NT2/D1 (cell line): ENCODE data around the gene FAM20C.
A peak's percentile ranks its signal among the peaks of the same experiment; 100 is the strongest.

Experiments used
- DNase-seq: peaks from one replicate; pipeline ENCODE4 v3.0.0-alpha.2; 2011; ENCODE audit warnings: low read depth, low spot score
- H3K27me3 ChIP-seq: 2 replicates; pipeline ENCODE4 v1.6.0; 2011; ENCODE audit warnings: mild to moderate bottlenecking; ENCODE audit not compliant: insufficient read length, insufficient read depth
- H3K36me3 ChIP-seq: 2 replicates; pipeline ENCODE4 v1.6.1; 2011; ENCODE audit warnings: mild to moderate bottlenecking, low read length, mixed read lengths; ENCODE audit not compliant: insufficient read depth, insufficient read length
- H3K4me1 ChIP-seq: 2 replicates; pipeline ENCODE4 v1.5.1; 2011; ENCODE audit not compliant: insufficient read depth, insufficient read length
- H3K4me3 ChIP-seq: 2 replicates; pipeline ENCODE4 v1.5.1; 2011; ENCODE audit warnings: low read depth; ENCODE audit not compliant: insufficient read length
- H3K9ac ChIP-seq: 2 replicates; pipeline ENCODE4 v1.6.0; 2011; ENCODE audit warnings: low read depth; ENCODE audit not compliant: insufficient read length
- H3K9me3 ChIP-seq: 2 replicates; pipeline ENCODE4 v1.5.1; 2011; ENCODE audit warnings: mild to moderate bottlenecking, low read length; ENCODE audit not compliant: insufficient read depth
- SUZ12 ChIP-seq: IDR thresholded peaks from 2 replicates; pipeline ENCODE4 v1.6.1; 2011; ENCODE audit not compliant: insufficient read length, insufficient read depth; ENCODE audit errors: extremely low read depth
- YY1 ChIP-seq: IDR thresholded peaks from 2 replicates; pipeline ENCODE4 v1.6.1; 2011; ENCODE audit not compliant: insufficient read length, insufficient read depth
- ZNF274 ChIP-seq: IDR thresholded peaks from 2 replicates; pipeline ENCODE4 v1.6.1; 2011; ENCODE audit warnings: mild to moderate bottlenecking, low read depth, low read length

FAM20C gene

DNA sequence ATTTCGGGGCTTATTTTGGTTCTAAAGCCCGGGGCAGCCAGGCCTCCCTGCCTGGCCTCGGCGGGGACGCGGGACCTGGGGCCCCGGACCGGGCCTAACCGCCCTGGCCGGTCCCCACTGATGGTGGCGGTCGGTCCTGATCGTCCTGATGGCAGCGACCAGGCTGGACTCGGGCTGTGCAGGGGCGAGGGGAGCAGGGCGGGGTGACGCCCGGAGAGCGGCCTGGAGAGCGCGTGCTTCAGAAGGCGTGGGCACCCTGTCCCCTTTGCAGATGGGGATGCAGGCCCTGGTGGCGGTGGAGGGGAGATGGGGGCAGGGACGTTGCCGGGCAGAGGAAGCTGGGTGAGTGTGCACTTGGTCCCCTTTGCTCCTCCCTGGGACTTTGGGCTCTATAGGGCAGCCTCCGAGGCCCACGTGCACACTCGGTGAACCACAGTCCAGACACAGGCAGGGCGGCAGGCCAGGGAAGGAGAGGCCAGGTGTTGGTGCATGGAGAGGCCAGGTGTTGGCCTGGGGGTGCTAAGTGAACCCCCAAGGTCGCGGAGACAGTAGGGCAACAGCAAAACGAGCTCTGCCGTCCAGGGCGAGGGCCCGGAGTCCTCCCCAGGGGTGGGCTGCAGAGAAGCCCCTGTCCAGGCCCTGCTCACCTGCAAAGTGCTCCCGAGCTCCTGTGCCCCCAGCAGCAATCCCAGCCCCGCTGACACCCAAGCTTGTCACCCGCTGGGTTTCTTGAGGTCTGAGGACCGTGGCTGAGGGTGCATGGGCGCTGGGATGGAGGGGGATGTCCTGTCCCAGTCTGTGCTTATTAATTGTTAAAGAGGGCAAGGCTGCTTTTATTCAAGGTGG is 42.4 kb upstream of the FAM20C start:
- H3K4me3 ChIP-seq, result peak overlapping the region; percentile 50
- peak overlapping the region; percentile 93 for H3K9ac ChIP-seq
- H3K4me1 ChIP-seq, result peaks cover 17% of the 10 kb centered on the region
- H3K27me3 ChIP-seq, result no peaks in the 10 kb centered on the region
- DNase-seq, result peak; percentile 39
- no peak for TF ChIP-seq YY1
- TF ChIP-seq SUZ12, result no peak
- TF ChIP-seq ZNF274, result no peak
- H3K9me3 ChIP-seq, result no peaks in the 10 kb centered on the region
- peaks cover 23% of the 10 kb centered on the region for H3K36me3 ChIP-seq

- peaks cover 19% of the 10 kb centered on the region for H3K36me3 ChIP-seq
- DNase-seq, result no peak
- H3K9ac ChIP-seq, result peak overlapping the region; percentile 11
- H3K4me3 ChIP-seq, result no peak overlapping the region
- no peaks in the 10 kb centered on the region for H3K9me3 ChIP-seq
- H3K27me3 ChIP-seq, result no peaks in the 10 kb centered on the region
- peaks cover 17% of the 10 kb centered on the region for H3K4me1 ChIP-seq
- TF ChIP-seq YY1, result no peak
- TF ChIP-seq ZNF274, result no peak
- TF ChIP-seq SUZ12, result no peak
Measured at GRCh38 chr7:150811-151221, 41.6 kb upstream of the FAM20C start.

DNA sequence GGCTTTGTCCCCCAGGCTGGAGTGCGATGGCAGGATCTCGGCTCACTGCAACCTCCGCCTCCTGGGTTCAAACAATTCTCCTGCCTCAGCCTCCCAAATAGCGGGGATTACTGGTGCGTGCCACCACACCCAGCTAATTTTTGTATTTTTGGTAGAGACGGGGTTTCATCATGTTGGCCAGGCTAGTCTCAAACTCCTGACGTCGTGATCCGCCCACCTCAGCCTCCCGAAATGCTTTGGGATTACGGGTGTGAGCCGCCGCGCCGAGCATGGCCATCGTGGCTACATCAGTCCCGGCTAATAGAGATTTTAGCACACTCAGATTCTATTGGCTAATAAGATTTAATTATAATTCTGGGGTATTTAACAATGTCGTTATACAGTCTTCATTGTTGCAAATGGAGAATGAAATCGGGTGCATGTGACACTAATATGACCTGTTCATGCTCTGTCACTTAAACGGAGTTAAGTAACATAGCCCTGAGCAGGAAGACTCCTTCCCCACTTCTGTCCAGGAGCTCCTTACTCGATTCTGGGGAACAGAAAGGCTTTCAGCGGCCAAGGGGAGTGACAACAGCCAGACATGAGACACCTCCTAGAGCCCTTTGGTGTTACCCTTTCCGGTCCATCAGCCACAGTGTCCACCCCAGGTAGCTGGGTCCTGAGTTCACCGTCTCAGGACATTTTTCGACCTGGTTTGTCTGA is 40.9 kb upstream of the FAM20C start:
- no peaks in the 10 kb centered on the region for H3K27me3 ChIP-seq
- no peak overlapping the region for H3K4me3 ChIP-seq
- peaks cover 17% of the 10 kb centered on the region for H3K4me1 ChIP-seq
- no peaks in the 10 kb centered on the region for H3K9me3 ChIP-seq
- TF ChIP-seq YY1 (no peak), ZNF274 (no peak), SUZ12 (no peak)
- H3K36me3 ChIP-seq, result peaks cover 12% of the 10 kb centered on the region
- DNase-seq, result no peak
- no peak overlapping the region for H3K9ac ChIP-seq

GRCh38 chr7:152702-153391 is 39.5 kb upstream of the FAM20C start:
- Histone ChIP-seq H3K9ac (no peak overlapping the region), H3K4me3 (no peak overlapping the region)
- TF ChIP-seq SUZ12 (no peak), YY1 (no peak), ZNF274 (no peak)

DNA sequence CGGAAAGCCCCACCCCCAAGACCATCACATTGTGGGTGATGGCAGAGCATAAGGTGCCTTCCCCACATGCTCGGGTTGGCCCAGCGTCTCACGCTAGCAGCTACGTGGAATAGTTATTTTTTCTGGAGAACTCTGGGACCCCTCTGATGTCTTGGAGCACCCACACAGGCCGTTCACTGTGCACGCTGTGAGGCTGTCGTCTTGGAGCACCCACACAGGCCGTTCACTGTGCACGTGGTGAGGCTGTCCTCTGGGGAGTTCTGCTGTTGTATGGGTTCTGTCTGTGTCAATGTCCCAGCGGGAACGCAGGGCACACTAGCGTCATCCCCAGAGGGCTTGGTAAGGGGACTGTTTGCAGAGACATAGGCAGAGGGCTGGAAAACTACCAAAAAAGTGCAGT is 38.8 kb upstream of the FAM20C start:
- no peak for TF ChIP-seq ZNF274
- TF ChIP-seq YY1, result no peak
- no peak for TF ChIP-seq SUZ12

More at GRCh38 chr7:152702-153391, 39.5 kb upstream of the FAM20C start:
- Histone ChIP-seq H3K36me3 (peaks cover 1% of the 10 kb centered on the region), H3K27me3 (no peaks in the 10 kb centered on the region), H3K4me1 (peaks cover 17% of the 10 kb centered on the region), H3K9me3 (no peaks in the 10 kb centered on the region)
- no peak for DNase-seq

DNA sequence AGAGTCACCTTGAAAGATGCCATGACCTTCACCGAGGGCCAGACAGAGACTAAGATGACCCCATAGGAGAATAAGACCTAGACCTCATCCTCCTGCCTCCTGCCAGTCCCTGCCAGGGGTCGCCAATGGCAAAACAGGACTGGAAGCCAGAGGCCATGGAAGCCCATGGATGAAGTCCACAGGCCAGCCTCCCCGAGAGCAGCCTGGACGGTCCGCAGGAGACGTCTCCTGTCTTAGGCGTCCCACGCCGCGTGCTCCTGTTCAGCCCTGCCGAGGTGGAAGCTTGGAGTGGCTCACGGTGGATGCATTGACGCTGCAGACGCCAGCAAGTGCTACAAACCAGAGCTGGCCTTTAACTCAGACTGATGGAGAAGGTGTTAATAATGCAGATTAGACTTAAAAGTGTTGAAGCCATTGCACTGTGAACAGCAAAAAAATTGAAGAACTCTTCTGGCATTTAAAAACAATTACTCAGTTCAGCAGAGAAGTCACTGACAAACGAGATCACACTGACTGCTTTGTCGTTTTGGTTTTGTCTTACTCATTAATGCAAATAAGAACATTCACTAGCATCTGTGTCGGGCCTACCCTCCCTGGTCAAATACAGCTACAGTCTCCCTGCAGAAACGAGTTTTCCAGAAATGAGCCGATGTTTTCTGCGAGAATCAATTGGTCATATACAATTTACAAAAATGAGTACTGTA is 38.1 kb upstream of the FAM20C start:
- Histone ChIP-seq H3K27me3 (no peaks in the 10 kb centered on the region), H3K4me1 (peaks cover 17% of the 10 kb centered on the region), H3K36me3 (no peaks in the 10 kb centered on the region), H3K4me3 (no peak overlapping the region), H3K9me3 (no peaks in the 10 kb centered on the region), H3K9ac (no peak overlapping the region)
- no peak for DNase-seq
- TF ChIP-seq ZNF274, result no peak
- no peak for TF ChIP-seq SUZ12
- no peak for TF ChIP-seq YY1

More for the DNA sequence above, 38.8 kb upstream of the FAM20C start:
- peaks cover 17% of the 10 kb centered on the region for H3K4me1 ChIP-seq
- H3K27me3 ChIP-seq, result no peaks in the 10 kb centered on the region
- H3K36me3 ChIP-seq, result no peaks in the 10 kb centered on the region
- no peak for DNase-seq
- no peak overlapping the region for H3K4me3 ChIP-seq
- no peaks in the 10 kb centered on the region for H3K9me3 ChIP-seq
- no peak overlapping the region for H3K9ac ChIP-seq
